Measurements from ENCODE around the gene LENEP. TPM values are rescaled to one million over a fixed set of nuclear protein-coding genes. Genes with fewer than 3 reads are reported as not detected.

The LENEP gene, protein sequence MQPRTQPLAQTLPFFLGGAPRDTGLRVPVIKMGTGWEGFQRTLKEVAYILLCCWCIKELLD
- total RNA-seq (2022; extraction: Qiagen RNA extraction): 0.34 TPM in 1 of 5 replicates, not detected in the others

DNA sequence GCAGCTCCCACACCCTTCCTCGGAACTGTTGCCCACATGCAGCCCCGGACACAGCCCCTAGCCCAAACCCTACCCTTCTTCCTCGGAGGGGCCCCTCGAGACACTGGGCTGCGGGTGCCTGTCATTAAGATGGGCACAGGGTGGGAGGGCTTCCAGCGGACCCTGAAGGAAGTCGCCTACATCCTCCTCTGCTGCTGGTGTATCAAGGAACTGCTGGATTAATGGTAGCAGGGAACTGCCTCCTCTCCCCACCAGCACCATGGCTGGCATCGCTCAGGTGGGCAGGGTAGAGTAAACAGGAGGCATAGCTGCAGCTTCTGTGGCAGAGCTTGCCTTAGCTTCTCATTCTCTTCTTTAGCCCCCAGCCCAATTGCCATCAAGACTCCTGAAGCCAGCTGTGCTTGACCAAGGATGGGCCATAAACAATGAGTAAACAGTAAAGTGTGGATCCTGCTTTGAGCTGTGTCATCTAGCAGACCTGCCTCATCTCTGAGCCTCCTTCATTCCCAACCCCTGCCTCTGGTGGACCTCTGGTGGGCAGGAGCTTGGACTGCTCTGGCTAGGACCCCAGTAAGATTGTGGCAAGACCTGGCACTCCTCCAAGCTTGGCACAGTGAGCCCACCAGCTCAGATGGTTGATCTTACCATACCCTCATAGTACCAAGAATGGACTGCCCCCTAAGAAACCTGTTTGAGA lies at the start of gene LENEP:
Gene LENEP (plus strand): TSS at position 15 of the 697 bp plus-strand sequence. CDS start 22 bp downstream, at position 37.

DNA sequence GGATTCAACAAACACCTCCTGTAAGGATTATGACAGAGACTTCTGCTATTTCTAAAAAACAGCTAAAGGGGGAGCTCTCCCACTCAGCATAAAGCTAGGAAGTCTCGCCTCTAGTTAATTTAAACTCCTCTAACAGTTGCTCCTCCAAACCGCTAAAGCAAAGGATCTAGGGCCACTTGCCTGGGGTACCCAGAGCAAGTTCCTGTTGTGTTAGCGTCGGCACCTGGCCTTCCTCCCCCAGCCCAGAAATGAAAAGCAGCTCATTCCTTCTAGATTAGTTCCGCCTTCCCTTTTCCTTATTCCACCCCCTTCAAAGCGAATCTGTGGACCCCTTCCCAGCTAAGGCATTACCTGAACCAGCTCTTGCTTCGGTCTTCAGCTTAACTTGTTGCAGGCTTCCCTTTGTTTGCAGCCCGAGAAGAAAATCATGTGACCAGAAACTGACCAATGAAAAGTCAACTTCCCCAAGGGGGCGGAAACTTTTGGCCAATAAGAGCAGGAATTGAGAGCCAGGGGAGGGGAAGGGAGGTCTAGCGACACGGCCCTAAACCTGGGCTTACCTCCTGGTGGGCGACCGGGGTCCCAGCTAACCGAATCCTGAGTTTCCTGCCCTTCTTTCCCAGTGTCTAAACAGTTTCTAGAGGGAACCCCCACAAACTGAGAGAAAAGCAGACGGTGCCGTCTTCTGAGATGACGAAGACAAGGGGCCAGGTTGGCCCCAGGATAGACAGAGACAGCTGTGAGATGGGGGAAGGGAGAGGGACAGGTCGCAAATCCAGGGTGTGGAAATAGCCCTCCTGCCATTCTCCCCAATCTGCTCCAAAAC lies 37.5 kb upstream of the LENEP start, which contains the start of gene PBXIP1:
Gene PBXIP1 (minus strand): TSS at position 382 of the 826 bp plus-strand sequence. CDS start 2,378 bp downstream, outside the sequence.

DNA sequence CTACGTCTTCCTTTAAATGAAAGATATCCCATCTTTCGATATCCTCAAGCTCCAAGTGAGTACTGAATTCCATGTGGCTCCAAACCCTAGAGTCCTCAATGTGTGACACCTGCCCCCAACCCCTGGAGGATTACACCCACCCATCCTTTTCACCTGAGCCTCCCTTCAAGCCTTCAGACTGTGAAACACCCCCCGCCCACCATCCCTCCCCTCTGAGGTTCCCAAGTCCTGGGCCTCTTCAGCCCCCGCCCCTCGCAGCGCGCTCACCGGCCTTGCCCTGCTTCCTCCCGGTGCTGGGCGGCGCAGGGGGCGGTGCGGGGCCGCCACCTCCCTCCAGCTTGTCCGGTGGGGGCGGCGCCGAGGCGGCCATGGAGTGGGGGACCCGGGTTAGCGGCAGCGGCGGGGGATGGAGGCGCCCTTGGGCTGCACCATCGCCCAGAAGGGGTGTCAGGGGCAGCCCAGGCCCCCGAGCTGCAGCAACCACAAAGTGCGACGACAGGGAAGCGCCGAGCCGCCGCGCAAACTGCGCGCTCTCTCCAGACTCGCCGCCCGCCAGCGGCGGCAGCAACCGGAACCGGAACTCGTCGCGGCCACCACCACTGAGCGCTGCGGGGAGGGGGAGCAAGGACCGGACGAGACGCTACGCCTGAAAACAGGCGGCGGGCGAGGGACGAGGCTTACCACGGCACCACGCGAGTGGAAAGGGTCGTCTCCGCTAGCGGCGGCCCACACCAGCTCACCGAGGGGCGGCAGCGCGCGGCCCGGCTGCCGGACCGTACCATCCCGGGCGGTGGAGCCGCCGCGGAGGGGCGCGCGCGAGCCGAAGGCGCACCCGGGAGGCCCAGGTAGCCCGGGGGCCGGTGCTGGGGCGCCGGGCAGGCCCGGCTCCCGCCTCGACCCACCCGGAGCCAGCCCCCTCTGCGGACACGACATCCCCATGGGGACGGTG lies 31.9 kb upstream of the LENEP start, which contains the start of gene PYGO2:
Gene PYGO2 (minus strand): TSS at position 576 of the 949 bp plus-strand sequence. CDS start 206 bp downstream, at position 370.

DNA sequence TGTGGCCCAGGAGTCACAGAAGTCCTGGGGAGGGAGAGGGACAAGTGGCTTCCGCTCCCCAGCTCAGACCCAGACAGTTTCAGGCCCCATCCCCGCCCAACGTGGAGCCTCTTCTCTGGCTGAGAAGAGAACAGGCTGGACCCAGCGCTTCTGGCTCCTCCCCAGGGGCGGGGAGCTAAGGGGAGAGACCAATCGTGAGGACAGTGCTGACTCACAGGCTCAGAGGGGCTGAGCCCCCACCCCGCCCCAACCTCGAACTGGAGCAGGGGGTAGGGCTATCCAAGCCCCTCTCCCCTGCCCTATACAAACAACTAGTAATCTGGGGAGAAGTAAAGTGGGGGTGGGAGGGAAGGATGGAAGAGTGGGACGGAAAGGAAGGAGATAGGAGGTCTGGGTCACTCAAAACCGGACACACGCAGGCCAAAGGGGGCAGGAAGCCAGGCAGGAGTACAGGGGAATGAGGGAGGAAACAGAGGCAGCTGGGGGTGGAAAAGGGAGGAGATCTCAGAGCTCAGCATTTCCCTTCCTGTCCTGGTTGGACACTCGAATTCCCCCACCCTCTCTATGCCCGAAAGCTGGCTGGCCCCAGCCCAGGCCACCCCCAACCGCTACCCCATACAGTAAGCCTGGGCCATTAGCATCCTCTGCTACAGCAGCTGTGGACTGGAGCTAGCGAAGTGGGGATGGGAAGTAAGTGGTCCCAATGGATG lies 22.6 kb upstream of the LENEP start, which contains the start of gene SHC1:
Gene SHC1 (minus strand): TSS at position 117 of the 710 bp plus-strand sequence. CDS start 221 bp downstream, outside the sequence.

DNA sequence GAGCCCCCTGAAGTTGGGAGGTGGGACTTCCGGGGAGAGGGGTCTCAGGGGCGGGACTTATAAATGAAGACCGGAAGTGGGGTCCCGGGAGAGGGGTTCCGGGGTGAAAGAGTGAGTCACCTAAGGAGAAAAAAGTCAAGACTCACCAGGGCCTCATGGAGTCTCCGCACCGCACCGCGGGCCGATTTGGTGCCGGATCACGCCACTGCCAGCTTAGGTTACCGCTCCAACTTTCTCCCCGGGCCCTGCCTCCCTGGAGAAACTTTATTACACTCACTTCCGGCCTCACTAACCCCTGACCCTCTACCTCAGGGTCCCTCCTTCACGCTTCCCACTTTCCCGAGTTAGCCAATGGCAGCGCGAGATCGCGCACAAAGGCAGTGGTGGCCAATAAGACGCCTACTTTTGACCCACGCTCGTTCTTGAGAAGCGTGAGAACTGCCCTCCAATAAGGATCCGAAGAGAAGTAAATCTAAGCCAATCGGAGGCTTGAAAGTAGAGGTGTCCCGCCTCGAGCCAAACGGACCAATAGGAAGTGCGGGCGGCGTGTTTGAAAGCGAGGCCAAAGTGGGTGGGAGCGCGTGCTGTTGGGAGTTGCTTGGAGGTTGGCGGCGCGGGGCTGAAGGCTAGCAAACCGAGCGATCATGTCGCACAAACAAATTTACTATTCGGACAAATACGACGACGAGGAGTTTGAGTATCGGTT lies 19.1 kb upstream of the LENEP start, which contains the start of gene CKS1B:
Gene CKS1B (plus strand): TSS at position 580 of the 706 bp plus-strand sequence. CDS start 65 bp downstream, at position 645.

DNA sequence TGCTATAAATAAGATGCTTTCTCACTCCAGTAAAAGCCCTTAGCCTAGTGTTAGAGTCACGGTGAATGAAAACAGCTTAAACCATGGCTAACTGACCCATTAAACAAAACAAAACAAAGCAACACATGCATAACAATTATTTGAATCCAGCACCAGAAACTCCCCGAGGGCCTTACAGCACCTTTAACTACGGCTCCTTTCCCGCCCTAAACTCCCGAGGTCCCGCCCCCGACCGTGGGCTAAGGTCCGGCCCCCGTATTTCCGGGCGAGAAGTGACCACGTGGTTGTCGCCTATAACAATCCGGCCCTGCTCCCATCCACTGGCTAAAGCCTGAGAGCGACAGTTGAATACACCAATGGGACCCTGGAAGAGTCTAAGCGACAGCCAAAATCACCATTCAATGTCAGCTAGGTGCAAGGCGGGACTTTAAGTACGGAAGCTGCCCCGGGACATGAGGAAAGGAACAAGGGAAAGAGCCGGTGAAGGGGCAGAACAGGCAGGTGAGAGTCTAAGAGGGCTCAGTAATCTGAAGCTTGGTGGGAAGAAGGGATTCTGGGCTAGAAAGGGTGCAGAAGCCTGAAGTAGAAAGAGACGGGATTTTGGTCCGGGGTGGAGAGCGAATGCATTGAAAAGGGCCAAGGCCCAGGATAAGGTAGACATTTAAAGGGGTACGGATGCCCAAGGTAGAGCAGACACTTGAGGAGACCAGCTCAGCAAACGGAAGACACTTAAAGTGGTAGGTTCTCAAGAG lies 10.3 kb upstream of the LENEP start, which contains the start of gene FLAD1:
Gene FLAD1 (plus strand): TSS at position 448 of the 752 bp plus-strand sequence. CDS start 351 bp downstream, outside the sequence.

DNA sequence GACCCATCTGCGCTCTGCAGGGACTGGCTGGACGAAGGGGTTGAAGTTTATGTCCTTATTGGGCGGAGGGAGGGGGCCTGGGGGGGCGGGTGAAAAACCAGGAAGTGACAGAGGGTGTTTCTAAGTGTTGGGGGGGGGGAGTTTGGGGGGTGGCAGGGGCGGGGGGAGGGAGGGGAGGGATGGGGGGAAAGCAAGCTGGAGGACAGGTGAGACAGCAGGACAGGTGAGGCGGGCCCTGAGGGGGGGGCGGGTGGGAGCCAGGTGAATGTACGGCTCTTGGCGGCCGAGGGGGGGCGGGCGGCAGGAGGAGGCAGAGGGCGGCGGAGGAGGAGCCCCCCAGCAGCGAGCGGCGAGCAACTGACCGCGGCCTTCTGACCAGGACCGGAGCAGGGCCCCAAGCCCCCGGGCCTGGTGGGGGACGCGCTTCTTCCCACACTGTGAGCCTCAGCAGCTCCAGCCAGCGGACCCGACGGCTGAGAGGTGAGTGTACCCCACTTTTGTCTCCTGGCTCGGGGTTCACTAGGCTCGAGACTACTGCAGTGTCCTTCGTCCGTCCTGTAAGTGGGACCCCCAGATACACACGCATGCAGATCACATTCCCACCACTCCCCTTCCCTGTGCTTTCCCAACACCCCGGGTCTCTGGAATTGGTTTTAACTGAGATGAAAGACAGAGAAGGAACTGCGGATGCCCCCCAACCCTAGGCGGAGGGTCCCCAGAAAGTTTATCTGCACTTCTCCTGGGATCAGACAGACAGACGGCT lies 9.3 kb downstream of the LENEP start, which contains the start of gene ZBTB7B:
Gene ZBTB7B (plus strand): TSS at position 339 of the 763 bp plus-strand sequence. CDS start 11,859 bp downstream, outside the sequence.

DNA sequence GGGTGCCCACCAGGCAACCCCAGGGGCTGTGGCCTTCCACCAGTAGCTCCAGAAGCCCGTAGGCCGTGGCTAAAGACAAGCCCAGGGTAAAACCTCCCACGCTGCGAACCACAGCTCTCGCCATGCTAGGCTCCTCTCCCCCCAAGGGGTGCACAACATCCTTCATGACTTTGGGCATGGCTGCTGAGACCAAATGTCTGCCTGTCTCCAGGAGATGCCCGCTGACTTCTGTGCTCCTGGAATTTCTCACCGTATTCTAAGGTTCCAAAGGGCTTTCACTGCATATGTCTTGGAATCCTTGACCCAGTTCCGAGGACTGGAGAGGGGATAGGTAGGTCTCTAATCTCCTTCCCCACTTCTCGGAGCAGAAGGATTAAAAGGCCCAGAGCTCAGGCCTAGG lies 40.1 kb downstream of the LENEP start, which contains the start of the genes DCST1 and DCST2:
Gene DCST1 (plus strand): TSS at position 301 of the 400 bp plus-strand sequence. CDS start 213 bp downstream, outside the sequence.
Gene DCST2 (minus strand): TSS at position 258 of the 400 bp plus-strand sequence. CDS start 80 bp downstream, at position 178.

Other genes with a start within 250 kb of the LENEP start
- 0.02 to 0.20 TPM (median 0.08 TPM) in 4 of 5 replicates, not detected in the other for gene KCNN3, start 123.3 kb upstream of the LENEP start, total RNA-seq (2022; extraction: Qiagen RNA extraction)
- 35.9 to 46.1 TPM (median 40.9 TPM) in 5 replicates for gene PMVK, start 56.9 kb upstream of the LENEP start, total RNA-seq (2022; extraction: Qiagen RNA extraction)
- gene PBXIP1, start 37.5 kb upstream of the LENEP start, total RNA-seq (2022; extraction: Qiagen RNA extraction): 12.1 to 15.9 TPM (median 14.0 TPM) in 5 replicates
- 20.6 to 22.2 TPM (median 21.7 TPM) in 5 replicates for gene PYGO2, start 31.8 kb upstream of the LENEP start, total RNA-seq (2022; extraction: Qiagen RNA extraction)
- gene SHC1, start 22.8 kb upstream of the LENEP start, total RNA-seq (2022; extraction: Qiagen RNA extraction): 184 to 234 TPM (median 215 TPM) in 5 replicates
- gene CKS1B, start 18.9 kb upstream of the LENEP start, total RNA-seq (2022; extraction: Qiagen RNA extraction): 332 to 365 TPM (median 355 TPM) in 5 replicates
- gene FLAD1, start 10.2 kb upstream of the LENEP start, total RNA-seq (2022; extraction: Qiagen RNA extraction): 38.5 to 48.1 TPM (median 42.6 TPM) in 5 replicates
- gene ZBTB7B, start 9.2 kb downstream of the LENEP start, total RNA-seq (2022; extraction: Qiagen RNA extraction): 35.3 to 53.7 TPM (median 47.9 TPM) in 5 replicates
- gene DCST2, start 40.2 kb downstream of the LENEP start, total RNA-seq (2022; extraction: Qiagen RNA extraction): 0.35 to 0.69 TPM (median 0.52 TPM) in 5 replicates
- gene DCST1, start 40.2 kb downstream of the LENEP start, total RNA-seq (2022; extraction: Qiagen RNA extraction): not detected in 5 replicates
- gene ADAM15, start 57.7 kb downstream of the LENEP start, total RNA-seq (2022; extraction: Qiagen RNA extraction): 70.7 to 109 TPM (median 98.7 TPM) in 5 replicates
- 10.5 to 14.3 TPM (median 12.2 TPM) in 5 replicates for gene EFNA4, start 70.2 kb downstream of the LENEP start, total RNA-seq (2022; extraction: Qiagen RNA extraction)
- 7.8 to 10.8 TPM (median 10.0 TPM) in 5 replicates for gene EFNA3, start 85.3 kb downstream of the LENEP start, total RNA-seq (2022; extraction: Qiagen RNA extraction)
- gene EFNA1, start 134.3 kb downstream of the LENEP start, total RNA-seq (2022; extraction: Qiagen RNA extraction): 27.7 to 35.5 TPM (median 29.2 TPM) in 5 replicates
- gene SLC50A1, start 142.3 kb downstream of the LENEP start, total RNA-seq (2022; extraction: Qiagen RNA extraction): 31.2 to 37.9 TPM (median 34.9 TPM) in 5 replicates
- 67.0 to 104 TPM (median 99.3 TPM) in 5 replicates for gene DPM3, start 146.9 kb downstream of the LENEP start, total RNA-seq (2022; extraction: Qiagen RNA extraction)
- 225 to 271 TPM (median 238 TPM) in 5 replicates for gene KRTCAP2, start 179.7 kb downstream of the LENEP start, total RNA-seq (2022; extraction: Qiagen RNA extraction)
- 1.8 to 3.3 TPM (median 2.4 TPM) in 5 replicates for gene TRIM46, start 180.3 kb downstream of the LENEP start, total RNA-seq (2022; extraction: Qiagen RNA extraction)
- gene THBS3, start 214.3 kb downstream of the LENEP start, total RNA-seq (2022; extraction: Qiagen RNA extraction): 6.9 to 10.1 TPM (median 8.9 TPM) in 5 replicates
- gene MTX1, start 215.1 kb downstream of the LENEP start, total RNA-seq (2022; extraction: Qiagen RNA extraction): 67.9 to 77.0 TPM (median 73.4 TPM) in 5 replicates

Measured in A549 treated with Mapracorat at 1 μM for 4 hours (cell line).